ENCODE data around the gene SUN2.

The SUN2 gene

DNA sequence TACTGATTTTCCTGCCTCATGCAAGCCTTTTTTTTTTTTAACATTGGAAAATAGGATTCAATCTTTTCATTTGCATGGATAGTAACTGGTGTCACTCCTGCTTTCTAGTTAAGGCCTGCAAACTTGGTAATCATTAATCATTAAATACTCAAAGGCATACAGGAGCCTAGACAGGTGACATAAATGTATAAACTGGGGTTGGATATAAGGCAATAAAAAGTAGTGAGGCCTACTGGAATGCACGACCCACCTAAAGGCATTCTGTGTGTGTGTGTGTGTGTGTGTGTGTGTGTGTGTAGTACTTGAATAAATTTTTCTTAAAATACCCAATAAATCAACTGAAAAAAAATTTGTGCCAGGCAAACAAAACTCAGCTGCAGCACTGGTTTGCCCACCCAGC, 66.1 kb downstream of the SUN2 start:
- no peak for DNase-seq

DNA sequence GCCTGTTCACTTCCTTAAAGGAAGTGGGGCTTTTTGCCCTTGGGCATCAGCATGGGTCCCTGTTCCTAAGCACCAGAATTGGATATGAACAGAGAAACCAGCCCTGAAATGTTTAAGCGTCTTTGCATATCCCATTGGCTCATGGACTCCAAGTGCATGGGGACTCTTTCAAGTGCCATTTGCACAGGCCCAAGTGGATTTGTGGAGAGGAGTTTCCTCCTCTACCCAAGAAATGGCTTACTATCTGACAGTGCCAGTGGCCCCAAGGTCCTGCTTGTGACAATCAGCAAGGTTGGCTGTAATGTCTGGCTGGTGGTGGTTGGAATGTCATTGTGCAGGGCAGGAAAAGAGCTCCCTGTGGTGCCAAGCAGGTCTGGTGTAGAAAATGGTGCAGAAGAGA, 70.0 kb downstream of the SUN2 start:
- no peak for DNase-seq

DNA sequence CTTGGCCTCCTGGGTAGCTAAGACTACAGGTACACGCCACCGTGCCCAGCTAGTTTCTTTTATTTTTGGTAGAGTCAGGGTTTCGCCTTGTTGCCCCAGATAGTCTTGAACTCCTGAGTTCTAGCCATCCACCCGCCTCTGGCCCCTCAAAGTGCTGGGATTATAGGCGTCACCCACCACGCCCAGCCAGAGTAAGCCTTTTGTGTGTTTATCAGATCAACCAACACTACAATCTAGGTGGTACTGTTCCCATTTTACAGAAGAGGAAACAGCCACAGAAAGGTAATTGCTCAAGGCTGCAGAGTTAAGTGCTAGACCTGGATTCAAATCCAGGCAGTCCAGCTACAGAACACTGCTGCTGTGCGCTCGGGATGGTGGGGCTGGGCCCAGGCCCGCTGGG, 70.9 kb downstream of the SUN2 start:
- DNase-seq: no peak

Data from RPMI8226 (cell line).